Fibroblast of pulmonary artery (primary cell): ENCODE measurements around the gene MS4A5.

ENCODE experiments used
- DNase-seq: peaks from one replicate; pipeline ENCODE4 v3.0.0-alpha.2; 2010; ENCODE audit warnings: low read depth
- H3K4me3 ChIP-seq: replicated peaks from 2 replicates; pipeline ENCODE4 v1.5.1; 2011; ENCODE audit warnings: low read depth, mild to moderate bottlenecking, control low read depth, low read length, moderate library complexity
- CTCF ChIP-seq: IDR thresholded peaks from 2 replicates; pipeline ENCODE4 v1.5.1; 2011; ENCODE audit warnings: mild to moderate bottlenecking, control low read depth, low read length, inconsistent platforms; ENCODE audit errors: missing control alignments

MS4A5 gene

GRCh38 chr11:60396382-60396781 lies 33.0 kb upstream of the MS4A5 start, which contains the start of gene MS4A14:
Gene MS4A14, plus strand, starts transcription at chr11:60396459. Its CDS starts 120 bp downstream, at chr11:60396579.
- no peak for DNase-seq
- no peak within 1 kb of the TSS for H3K4me3 ChIP-seq
- TF ChIP-seq CTCF, result no peak

DNA sequence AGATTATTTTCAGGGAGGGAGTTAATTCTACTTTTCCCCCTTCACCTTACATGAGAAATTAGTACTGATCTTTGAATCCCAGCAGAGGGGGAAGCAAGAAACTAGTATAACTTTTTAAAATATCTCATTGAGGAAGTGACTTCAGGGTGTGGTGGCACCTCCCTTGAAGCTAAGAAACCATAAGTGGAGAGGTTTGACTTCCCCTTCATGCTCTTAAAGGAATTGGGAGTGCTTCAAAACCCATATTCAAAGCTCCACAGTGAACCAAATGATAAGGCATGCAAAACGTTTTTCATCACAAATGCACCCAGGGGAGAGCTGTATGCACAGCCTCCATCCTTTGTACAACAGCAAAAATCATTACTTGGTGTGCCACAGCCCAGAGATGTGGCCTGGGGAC lies 32.6 kb upstream of the MS4A5 start:
- no peak for DNase-seq
- no peak overlapping the region for H3K4me3 ChIP-seq
- TF ChIP-seq CTCF, result no peak

GRCh38 chr11:60420015-60420414 lies 9.4 kb upstream of the MS4A5 start:
- no peak overlapping the region for H3K4me3 ChIP-seq
- DNase-seq, result no peak
- no peak for TF ChIP-seq CTCF

DNA sequence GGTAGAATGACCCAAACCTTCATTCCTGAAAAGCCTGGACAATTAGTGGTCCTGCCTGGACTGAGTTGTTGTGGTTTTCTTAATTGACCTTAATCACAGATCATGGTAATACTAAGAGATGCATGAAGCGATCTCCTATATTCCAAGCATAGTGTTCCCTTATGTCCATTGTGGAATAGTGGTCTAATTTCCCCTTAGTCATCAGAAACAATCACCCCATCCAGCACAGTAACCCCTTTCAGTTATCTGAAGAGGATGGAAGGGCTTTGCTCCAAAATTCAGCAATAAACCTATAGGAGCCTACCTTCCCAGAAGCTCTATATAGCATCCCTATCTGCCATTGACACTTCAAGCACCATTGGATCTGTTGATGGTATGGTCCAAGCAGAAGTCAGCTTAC lies 6.8 kb upstream of the MS4A5 start:
- no peak for TF ChIP-seq CTCF
- H3K4me3 ChIP-seq, result no peak overlapping the region
- no peak for DNase-seq

DNA sequence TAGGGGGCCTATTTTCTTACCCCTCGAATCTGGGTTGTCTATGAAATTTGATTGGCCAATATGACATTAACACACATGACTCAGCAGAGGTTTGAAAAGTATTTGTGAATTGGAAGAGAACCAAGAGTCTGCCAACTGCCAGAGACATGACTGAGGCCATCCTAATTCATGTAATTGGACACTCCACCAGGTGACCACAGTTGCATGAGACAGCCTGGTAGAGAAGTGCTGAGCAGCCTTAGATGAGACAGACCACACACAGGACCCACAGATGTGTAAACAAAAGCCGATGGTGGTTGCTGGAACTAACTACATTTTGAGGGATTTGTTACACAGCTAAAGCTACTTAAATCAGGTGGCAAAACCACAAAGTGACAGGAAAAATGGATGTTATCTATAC lies 855 bp upstream of the MS4A5 start:
- DNase-seq, result no peak
- TF ChIP-seq CTCF, result no peak
- H3K4me3 ChIP-seq, result no peak overlapping the region

DNA sequence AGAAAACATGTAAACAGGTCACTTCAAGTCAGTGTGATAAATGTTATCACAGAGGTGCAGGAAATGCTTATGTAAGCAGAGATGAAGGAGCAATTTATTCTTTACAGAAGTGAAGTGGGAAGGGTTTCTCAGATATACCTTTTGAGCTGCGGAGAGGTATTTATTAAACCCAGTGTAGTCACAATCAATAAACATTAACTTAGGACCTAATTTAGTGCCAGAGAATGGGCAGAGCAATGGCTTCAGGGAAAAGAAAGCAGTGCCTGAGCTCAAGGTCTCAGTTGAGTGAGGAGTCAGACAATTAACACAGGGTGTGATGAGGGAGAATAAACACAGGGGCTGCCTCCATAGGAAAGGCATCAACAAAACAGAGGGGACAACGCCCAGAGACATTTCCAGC lies 1.9 kb downstream of the MS4A5 start:
- no peak overlapping the region for H3K4me3 ChIP-seq
- DNase-seq, result no peak
- TF ChIP-seq CTCF, result no peak

GRCh38 chr11:60433401-60433800 lies 4.0 kb downstream of the MS4A5 start:
- no peak for TF ChIP-seq CTCF
- no peak for DNase-seq
- no peak overlapping the region for H3K4me3 ChIP-seq
